Nephron (organoid): Measurements from ENCODE around the gene XPNPEP1.

Source experiments
- H3K27ac Mint-ChIP-seq, 3 experiments: 2 replicates each; pipeline ENCODE4 v1.8.0; 2020; ENCODE audit warnings: mixed read lengths in 3 of 3, mild to moderate bottlenecking in 2 of 3, moderate library complexity in 1 of 3
- H3K27me3 Mint-ChIP-seq: 2 replicates; pipeline ENCODE4 v1.8.0; 2021; ENCODE audit warnings: low read depth, mild to moderate bottlenecking, moderate library complexity, mixed read lengths
- H3K36me3 Mint-ChIP-seq: 2 replicates; pipeline ENCODE4 v1.8.0; 2020; ENCODE audit warnings: low read depth, mixed read lengths
- H3K4me1 Mint-ChIP-seq: 2 replicates; pipeline ENCODE4 v1.8.0; 2020; ENCODE audit warnings: mixed read lengths
- H3K4me3 Mint-ChIP-seq, 3 experiments: 2 replicates each; pipeline ENCODE4 v1.8.0; 2020; ENCODE audit warnings: mild to moderate bottlenecking in 3 of 3, mixed read lengths in 3 of 3, moderate library complexity in 2 of 3
- H3K9me3 Mint-ChIP-seq: 2 replicates; pipeline ENCODE4 v1.8.0; 2020; ENCODE audit warnings: mixed read lengths
- TF ChIP-seq, protein P1 (sequence below), 3 experiments: fragments of 200-600 bp; sonication (generic); IDR thresholded peaks; one replicate each; pipeline ENCODE4 v1.5.0; 2021; ENCODE audit warnings: antibody characterized with exemption in 3 of 3; ENCODE audit not compliant: unreplicated experiment in 3 of 3

XPNPEP1 gene

GRCh38 chr10:109871476-109871875 lies 51.8 kb downstream of the XPNPEP1 start:
- Mint-ChIP-seq H3K27ac (no peak overlapping the region), H3K36me3 (peaks cover 80% of the 10 kb centered on the region), H3K4me1 (no peaks in the 10 kb centered on the region), H3K4me3 (no peak overlapping the region), H3K9me3 (no peaks in the 10 kb centered on the region), H3K27me3 (no peaks in the 10 kb centered on the region)
- TF ChIP-seq, protein P1, sequence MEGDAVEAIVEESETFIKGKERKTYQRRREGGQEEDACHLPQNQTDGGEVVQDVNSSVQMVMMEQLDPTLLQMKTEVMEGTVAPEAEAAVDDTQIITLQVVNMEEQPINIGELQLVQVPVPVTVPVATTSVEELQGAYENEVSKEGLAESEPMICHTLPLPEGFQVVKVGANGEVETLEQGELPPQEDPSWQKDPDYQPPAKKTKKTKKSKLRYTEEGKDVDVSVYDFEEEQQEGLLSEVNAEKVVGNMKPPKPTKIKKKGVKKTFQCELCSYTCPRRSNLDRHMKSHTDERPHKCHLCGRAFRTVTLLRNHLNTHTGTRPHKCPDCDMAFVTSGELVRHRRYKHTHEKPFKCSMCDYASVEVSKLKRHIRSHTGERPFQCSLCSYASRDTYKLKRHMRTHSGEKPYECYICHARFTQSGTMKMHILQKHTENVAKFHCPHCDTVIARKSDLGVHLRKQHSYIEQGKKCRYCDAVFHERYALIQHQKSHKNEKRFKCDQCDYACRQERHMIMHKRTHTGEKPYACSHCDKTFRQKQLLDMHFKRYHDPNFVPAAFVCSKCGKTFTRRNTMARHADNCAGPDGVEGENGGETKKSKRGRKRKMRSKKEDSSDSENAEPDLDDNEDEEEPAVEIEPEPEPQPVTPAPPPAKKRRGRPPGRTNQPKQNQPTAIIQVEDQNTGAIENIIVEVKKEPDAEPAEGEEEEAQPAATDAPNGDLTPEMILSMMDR (IDR thresholded peaks at IDR 0.05; ENCODE audit: unreplicated experiment in 3 of 3), result no peak

- H3K27me3 Mint-ChIP-seq, result no peaks in the 10 kb centered on the region
- H3K4me1 Mint-ChIP-seq, result no peaks in the 10 kb centered on the region
- TF ChIP-seq, protein P1 (IDR thresholded peaks at IDR 0.05; ENCODE audit: unreplicated experiment in 3 of 3), result no peak
- no peak overlapping the region for H3K4me3 Mint-ChIP-seq
- H3K36me3 Mint-ChIP-seq, result peaks cover 87% of the 10 kb centered on the region
- peaks cover 17% of the 10 kb centered on the region for H3K9me3 Mint-ChIP-seq
- no peak overlapping the region for H3K27ac Mint-ChIP-seq
Measured at GRCh38 chr10:109866995-109867635, 56.2 kb downstream of the XPNPEP1 start.

GRCh38 chr10:109866168-109866994 lies 56.9 kb downstream of the XPNPEP1 start:
- Mint-ChIP-seq H3K36me3 (peaks cover 86% of the 10 kb centered on the region), H3K4me3 (no peak overlapping the region), H3K4me1 (no peaks in the 10 kb centered on the region), H3K27me3 (no peaks in the 10 kb centered on the region), H3K9me3 (peaks cover 18% of the 10 kb centered on the region), H3K27ac (no peak overlapping the region)
- TF ChIP-seq, protein P1 (IDR thresholded peaks at IDR 0.05; ENCODE audit: unreplicated experiment in 3 of 3), result peak; percentile 27 to 48 (median 46)

GRCh38 chr10:109863775-109864174 lies 59.5 kb downstream of the XPNPEP1 start:
- Mint-ChIP-seq H3K9me3 (peaks cover 18% of the 10 kb centered on the region), H3K27ac (no peak overlapping the region), H3K4me1 (no peaks in the 10 kb centered on the region), H3K36me3 (peaks cover 87% of the 10 kb centered on the region), H3K4me3 (no peak overlapping the region), H3K27me3 (no peaks in the 10 kb centered on the region)
- TF ChIP-seq, protein P1 (IDR thresholded peaks at IDR 0.05; ENCODE audit: unreplicated experiment in 3 of 3), result no peak

- no peak overlapping the region for H3K27ac Mint-ChIP-seq
- H3K9me3 Mint-ChIP-seq, result peaks cover 18% of the 10 kb centered on the region
- no peaks in the 10 kb centered on the region for H3K4me1 Mint-ChIP-seq
- no peak overlapping the region for H3K4me3 Mint-ChIP-seq
- peaks cover 77% of the 10 kb centered on the region for H3K36me3 Mint-ChIP-seq
- TF ChIP-seq, protein P1 (IDR thresholded peaks at IDR 0.05; ENCODE audit: unreplicated experiment in 3 of 3), result no peak
- no peaks in the 10 kb centered on the region for H3K27me3 Mint-ChIP-seq
Measured at GRCh38 chr10:109862738-109863137, 60.6 kb downstream of the XPNPEP1 start.
